Neural crest cell (in vitro differentiated cells): Measurements from ENCODE around the gene DUSP9. TPM values are rescaled to one million over a fixed set of nuclear protein-coding genes. Genes with fewer than 3 reads are reported as not detected.
"Not testable (repeated sequence)": the region's sequence is repeated elsewhere in the genome, so short reads cannot be mapped to it uniquely, and the experiment has no call there.

ENCODE experiments used
- DNase-seq: peaks from one replicate; pipeline ENCODE4 v3.0.0; 2021; ENCODE audit warnings: low read depth, mixed read lengths, low spot score
- H3K27ac Mint-ChIP-seq: one replicate; pipeline ENCODE4 v1.8.0; 2021; ENCODE audit warnings: mild to moderate bottlenecking, mixed read lengths; ENCODE audit not compliant: unreplicated experiment
- H3K27me3 Mint-ChIP-seq: 2 replicates; pipeline ENCODE4 v1.8.0; 2021; ENCODE audit warnings: low read depth, mild to moderate bottlenecking, mixed read lengths
- H3K36me3 Mint-ChIP-seq: 2 replicates; pipeline ENCODE4 v1.8.0; 2021; ENCODE audit warnings: low read depth, mild to moderate bottlenecking, mixed read lengths
- H3K4me1 Mint-ChIP-seq: 2 replicates; pipeline ENCODE4 v1.8.0; 2021; ENCODE audit warnings: mixed read lengths
- H3K4me3 Mint-ChIP-seq: one replicate; pipeline ENCODE4 v1.8.0; 2021; ENCODE audit warnings: mild to moderate bottlenecking, mixed read lengths
- H3K9me3 Mint-ChIP-seq: 2 replicates; pipeline ENCODE4 v1.8.0; 2021; ENCODE audit warnings: mixed read lengths
- total RNA-seq: library from RNA; stranded (reverse); gene quantifications from 2 replicates; pipeline ENCODE4 v1.2.1, GENCODE V29; 2021
- TF ChIP-seq, protein P1 (sequence below): fragments of 200-600 bp; sonication (generic); conservative IDR thresholded peaks from 2 replicates; pipeline ENCODE4 v1.5.0; 2021; ENCODE audit warnings: antibody characterized with exemption, mild to moderate bottlenecking

Gene DUSP9
- total RNA-seq, 1 donor from 2014 or later, result 1.7 TPM

DNA sequence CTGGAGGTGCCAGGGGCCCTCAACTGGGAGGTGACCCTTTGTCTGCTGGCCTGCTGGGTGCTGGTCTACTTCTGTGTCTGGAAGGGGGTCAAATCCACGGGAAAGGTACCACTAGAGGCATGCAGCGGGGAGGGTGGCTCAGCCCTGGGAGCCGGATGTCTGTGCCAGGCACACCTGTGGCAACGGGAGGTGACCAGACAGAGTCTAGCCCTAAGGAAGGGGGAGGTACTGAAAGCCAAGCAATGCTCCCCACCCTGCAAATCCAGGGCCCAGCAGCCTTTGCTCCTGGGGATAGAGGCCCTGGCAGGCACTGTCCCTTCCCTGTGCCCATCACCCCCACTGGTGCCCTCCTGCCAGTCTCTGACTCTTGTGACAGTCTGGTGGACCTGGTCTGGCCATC lies 45.0 kb downstream of the DUSP9 start:
- Mint-ChIP-seq H3K27ac (no peak overlapping the region), H3K9me3 (no peaks in the 10 kb centered on the region), H3K27me3 (peaks cover 6% of the 10 kb centered on the region), H3K4me3 (peak overlapping the region; percentile 72), H3K36me3 (no peaks in the 10 kb centered on the region), H3K4me1 (peaks cover under 1% of the 10 kb centered on the region)
- TF ChIP-seq, protein P1, sequence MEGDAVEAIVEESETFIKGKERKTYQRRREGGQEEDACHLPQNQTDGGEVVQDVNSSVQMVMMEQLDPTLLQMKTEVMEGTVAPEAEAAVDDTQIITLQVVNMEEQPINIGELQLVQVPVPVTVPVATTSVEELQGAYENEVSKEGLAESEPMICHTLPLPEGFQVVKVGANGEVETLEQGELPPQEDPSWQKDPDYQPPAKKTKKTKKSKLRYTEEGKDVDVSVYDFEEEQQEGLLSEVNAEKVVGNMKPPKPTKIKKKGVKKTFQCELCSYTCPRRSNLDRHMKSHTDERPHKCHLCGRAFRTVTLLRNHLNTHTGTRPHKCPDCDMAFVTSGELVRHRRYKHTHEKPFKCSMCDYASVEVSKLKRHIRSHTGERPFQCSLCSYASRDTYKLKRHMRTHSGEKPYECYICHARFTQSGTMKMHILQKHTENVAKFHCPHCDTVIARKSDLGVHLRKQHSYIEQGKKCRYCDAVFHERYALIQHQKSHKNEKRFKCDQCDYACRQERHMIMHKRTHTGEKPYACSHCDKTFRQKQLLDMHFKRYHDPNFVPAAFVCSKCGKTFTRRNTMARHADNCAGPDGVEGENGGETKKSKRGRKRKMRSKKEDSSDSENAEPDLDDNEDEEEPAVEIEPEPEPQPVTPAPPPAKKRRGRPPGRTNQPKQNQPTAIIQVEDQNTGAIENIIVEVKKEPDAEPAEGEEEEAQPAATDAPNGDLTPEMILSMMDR, result no peak
- DNase-seq, result no peak

GRCh38 chrX:153692611-153693156 lies 45.7 kb downstream of the DUSP9 start:
- Mint-ChIP-seq H3K27me3 (peaks cover 9% of the 10 kb centered on the region), H3K9me3 (no peaks in the 10 kb centered on the region), H3K27ac (no peak overlapping the region), H3K36me3 (peaks cover 2% of the 10 kb centered on the region), H3K4me3 (peak overlapping the region; percentile 72), H3K4me1 (peaks cover 6% of the 10 kb centered on the region)
- DNase-seq, result no peak
- TF ChIP-seq, protein P1, result no peak

DNA sequence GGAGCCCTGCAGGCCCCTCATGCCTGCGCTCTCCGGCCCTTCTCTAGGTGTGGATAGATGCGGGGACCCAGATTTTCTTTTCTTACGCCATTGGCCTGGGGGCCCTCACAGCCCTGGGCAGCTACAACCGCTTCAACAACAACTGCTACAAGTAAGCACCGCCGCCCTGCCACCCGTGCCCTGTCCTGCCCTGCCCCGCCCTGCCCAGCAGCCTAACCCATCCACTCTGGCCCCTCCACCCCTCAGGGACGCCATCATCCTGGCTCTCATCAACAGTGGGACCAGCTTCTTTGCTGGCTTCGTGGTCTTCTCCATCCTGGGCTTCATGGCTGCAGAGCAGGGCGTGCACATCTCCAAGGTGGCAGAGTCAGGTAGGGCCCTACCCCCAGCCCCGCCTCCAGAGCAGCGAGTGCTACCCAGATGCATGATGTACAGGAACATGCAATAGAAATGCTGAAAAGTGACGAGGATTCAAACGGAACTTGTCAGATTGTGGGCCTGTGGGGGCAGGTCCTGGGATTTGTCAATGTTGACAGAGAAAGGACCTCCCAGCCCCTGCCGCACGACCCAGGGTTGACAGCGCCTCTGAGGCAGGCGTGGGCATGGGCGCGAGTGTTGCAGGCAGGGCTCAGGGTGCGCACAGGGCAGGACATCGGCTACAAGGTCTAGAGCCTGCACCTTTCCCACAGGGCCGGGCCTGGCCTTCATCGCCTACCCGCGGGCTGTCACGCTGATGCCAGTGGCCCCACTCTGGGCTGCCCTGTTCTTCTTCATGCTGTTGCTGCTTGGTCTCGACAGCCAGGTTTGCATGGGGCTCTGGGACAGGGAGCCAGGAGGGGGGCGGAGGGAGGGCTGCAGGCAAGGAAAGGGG lies 46.4 kb downstream of the DUSP9 start:
- peaks cover 13% of the 10 kb centered on the region for H3K27me3 Mint-ChIP-seq
- peak overlapping the region; percentile 62 for H3K4me3 Mint-ChIP-seq
- TF ChIP-seq, protein P1, result no peak
- peaks cover 5% of the 10 kb centered on the region for H3K36me3 Mint-ChIP-seq
- H3K4me1 Mint-ChIP-seq, result peaks cover 6% of the 10 kb centered on the region
- H3K9me3 Mint-ChIP-seq, result no peaks in the 10 kb centered on the region
- no peak overlapping the region for H3K27ac Mint-ChIP-seq
- DNase-seq, result no peak

DNA sequence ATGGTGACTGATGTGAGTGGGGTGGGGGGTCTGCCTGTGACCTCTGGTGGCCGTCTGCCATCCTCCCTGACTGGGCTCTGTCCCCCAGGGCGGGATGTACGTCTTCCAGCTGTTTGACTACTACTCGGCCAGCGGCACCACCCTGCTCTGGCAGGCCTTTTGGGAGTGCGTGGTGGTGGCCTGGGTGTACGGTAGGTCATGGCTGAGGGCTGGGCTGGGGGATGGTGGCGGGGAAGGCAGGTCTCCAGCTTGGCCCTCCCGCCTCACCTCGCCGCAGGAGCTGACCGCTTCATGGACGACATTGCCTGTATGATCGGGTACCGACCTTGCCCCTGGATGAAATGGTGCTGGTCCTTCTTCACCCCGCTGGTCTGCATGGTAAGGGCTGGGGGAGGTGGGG lies 47.3 kb downstream of the DUSP9 start:
- H3K4me1 Mint-ChIP-seq, result not testable (repeated sequence)
- peaks cover 17% of the 10 kb centered on the region for H3K27me3 Mint-ChIP-seq

DNA sequence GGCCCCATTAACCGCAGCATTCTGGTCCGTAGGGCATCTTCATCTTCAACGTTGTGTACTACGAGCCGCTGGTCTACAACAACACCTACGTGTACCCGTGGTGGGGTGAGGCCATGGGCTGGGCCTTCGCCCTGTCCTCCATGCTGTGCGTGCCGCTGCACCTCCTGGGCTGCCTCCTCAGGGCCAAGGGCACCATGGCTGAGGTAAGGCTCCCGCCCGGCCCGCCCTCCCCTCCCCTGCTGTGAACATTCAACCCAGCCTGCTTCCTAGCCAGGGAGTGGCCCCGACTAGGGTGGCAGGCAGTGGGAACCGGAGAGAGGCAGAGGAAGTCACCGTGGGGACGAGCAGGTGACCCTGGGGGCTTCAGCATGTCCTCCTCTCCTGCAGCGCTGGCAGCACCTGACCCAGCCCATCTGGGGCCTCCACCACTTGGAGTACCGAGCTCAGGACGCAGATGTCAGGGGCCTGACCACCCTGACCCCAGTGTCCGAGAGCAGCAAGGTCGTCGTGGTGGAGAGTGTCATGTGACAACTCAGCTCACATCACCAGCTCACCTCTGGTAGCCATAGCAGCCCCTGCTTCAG lies 47.8 kb downstream of the DUSP9 start:
- no peak overlapping the region for H3K4me3 Mint-ChIP-seq
- H3K9me3 Mint-ChIP-seq, result no peaks in the 10 kb centered on the region
- H3K4me1 Mint-ChIP-seq, result peaks cover 6% of the 10 kb centered on the region
- H3K36me3 Mint-ChIP-seq, result peaks cover 5% of the 10 kb centered on the region
- H3K27me3 Mint-ChIP-seq, result peaks cover 15% of the 10 kb centered on the region
- DNase-seq, result no peak
- TF ChIP-seq, protein P1, result no peak
- H3K27ac Mint-ChIP-seq, result no peak overlapping the region

More for the DNA sequence above, 47.3 kb downstream of the DUSP9 start:
- not testable (repeated sequence) for H3K27ac Mint-ChIP-seq, H3K36me3 Mint-ChIP-seq, H3K9me3 Mint-ChIP-seq, DNase-seq
- H3K4me3 Mint-ChIP-seq, result peak overlapping the region; percentile 67

GRCh38 chrX:153696100-153696499 lies 49.1 kb downstream of the DUSP9 start:
- H3K4me1 Mint-ChIP-seq, result peaks cover 6% of the 10 kb centered on the region
- H3K27me3 Mint-ChIP-seq, result peaks cover 14% of the 10 kb centered on the region
- peaks cover 5% of the 10 kb centered on the region for H3K36me3 Mint-ChIP-seq
- TF ChIP-seq, protein P1, result no peak
- no peaks in the 10 kb centered on the region for H3K9me3 Mint-ChIP-seq
- H3K4me3 Mint-ChIP-seq, result no peak overlapping the region
- DNase-seq, result no peak
- no peak overlapping the region for H3K27ac Mint-ChIP-seq

- DNase-seq, H3K27ac Mint-ChIP-seq, H3K36me3 Mint-ChIP-seq, H3K4me3 Mint-ChIP-seq, H3K4me1 Mint-ChIP-seq, H3K9me3 Mint-ChIP-seq: not testable (repeated sequence)
- H3K27me3 Mint-ChIP-seq, result peaks cover 14% of the 10 kb centered on the region
Observed at GRCh38 chrX:153696538-153696937, 49.5 kb downstream of the DUSP9 start.

GRCh38 chrX:153696986-153697722 lies 50.2 kb downstream of the DUSP9 start:
- Mint-ChIP-seq H3K4me3 (peak overlapping the region; percentile 68), H3K27ac (peak overlapping the region; percentile 89), H3K27me3 (peaks cover 14% of the 10 kb centered on the region)
- DNase-seq, H3K36me3 Mint-ChIP-seq, H3K4me1 Mint-ChIP-seq, H3K9me3 Mint-ChIP-seq: not testable (repeated sequence)
